Hypothalamus (tissue), 51 donors: ENCODE data around the gene GALNT2.

Experiments used
- DNase-seq, 51 donors: peaks; one replicate each; lab custom pipeline; 2025; lab: John Stamatoyannopoulos, UW

GALNT2 gene

DNA sequence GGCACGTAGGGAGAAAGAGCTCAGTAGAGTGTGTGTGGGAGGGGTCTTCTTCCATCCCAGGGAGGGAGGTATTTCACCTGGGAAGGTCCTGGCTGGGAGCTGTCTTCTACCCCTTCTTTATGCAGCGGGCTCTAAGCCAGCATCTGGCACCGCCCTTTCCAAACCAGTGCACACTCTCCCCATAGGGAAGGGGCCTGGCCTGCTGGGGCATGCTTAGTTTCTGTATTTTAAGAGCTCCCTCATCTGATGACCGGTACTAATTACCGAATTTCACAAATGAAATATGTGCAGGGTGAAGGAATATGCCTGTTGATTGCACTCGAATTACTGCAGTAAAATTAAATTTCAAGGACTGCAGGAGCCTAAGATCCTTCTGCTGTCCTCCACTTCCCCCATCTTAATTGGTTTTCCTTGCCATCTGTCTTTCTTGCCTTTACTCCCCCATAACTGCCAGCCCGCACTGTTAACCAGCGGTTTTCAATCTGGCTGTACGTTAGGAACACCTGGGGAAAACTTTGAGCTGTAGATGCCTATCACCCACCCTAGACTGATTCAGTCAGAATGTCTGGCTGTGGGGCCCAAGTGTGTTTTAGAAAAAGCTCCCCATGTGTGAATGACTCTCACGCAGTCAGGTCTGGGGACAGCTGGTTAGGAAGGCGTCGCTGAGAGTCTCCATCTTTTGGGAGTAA is 20.1 kb downstream of the GALNT2 start:
- DNase-seq, result no peak

DNA sequence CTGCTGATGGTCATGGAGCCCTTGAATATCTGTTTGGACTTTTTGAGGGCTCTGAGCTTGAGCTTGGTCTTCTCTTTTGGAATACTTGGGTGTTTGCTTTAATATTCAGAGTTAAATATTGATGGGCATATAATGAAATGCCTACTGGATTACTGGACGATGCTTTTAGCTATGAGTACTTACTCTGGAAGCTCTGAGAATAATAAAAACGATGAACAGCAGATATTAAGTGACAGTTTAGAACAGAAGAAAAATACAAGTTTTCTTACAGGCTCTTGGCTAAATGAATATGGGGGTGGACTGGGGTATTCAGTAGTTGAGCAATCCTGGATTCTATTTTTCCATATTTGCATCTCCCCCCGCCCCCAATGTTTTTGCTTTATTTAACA is 20.7 kb downstream of the GALNT2 start:
- no peak for DNase-seq

DNA sequence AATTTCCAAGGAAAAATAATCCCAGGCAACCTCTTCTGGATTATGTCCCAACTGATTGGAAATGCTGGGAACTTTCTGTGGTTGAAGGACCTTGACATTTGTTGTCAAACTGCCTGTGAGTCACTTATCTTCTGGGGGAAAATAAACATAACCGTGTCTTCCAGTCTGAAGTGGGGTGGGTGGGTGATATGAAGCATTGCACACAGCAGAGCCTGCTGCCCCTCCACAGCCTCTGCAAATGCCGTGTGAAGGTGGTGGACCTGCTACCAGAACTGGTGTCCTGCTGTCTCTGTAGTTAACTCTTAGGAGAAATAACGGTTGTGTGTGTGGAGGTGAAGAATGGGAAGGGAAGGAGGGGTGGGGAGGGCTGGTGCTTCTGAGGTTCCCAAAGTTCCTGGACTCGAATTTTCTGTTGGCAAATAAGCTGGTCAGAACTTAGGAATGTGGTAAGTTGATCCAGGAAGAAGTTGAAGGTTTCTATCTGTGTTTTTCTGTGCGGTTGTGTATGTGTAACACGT is 23.2 kb downstream of the GALNT2 start:
- DNase-seq, result no peak

DNA sequence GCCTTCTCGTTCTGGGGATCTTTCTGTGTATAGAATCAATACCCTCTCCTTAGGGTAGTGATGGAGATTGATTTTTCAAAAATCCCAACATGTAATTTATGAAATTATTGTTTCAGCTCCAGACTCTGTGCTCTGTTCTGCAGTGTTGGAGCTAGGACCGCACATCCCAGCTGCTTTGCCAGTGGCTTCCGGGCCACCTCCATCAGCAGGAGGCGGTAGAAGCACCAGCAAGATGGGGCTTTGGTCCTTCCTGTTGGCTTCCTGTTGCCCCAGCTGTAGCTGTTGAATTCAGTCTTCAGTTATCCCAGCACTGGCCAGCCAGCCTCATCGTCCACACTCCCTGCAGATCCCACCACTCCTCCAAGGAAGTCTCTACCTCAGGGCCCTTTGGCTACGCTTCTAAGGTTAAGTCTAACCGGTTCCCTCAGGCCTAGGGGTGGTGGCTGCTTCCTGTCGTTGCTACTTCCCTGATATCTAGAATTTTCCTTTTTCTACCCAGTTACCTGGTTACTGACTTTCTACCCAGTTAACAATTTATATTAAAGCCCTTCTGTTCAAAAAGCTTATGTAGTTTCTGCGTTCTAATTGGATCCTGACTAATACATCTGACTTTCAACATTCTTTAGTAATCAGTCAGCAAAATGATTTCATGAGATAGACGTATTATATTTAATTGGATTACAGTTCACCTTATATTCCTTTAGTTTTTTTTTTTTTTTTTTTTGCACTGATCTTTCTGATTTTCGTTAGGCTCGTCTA is 24.6 kb downstream of the GALNT2 start:
- DNase-seq, result no peak

GRCh38 chr1:230094746-230095145 is 27.7 kb downstream of the GALNT2 start:
- no peak for DNase-seq

GRCh38 chr1:230095938-230096337 is 28.9 kb downstream of the GALNT2 start:
- no peak for DNase-seq

GRCh38 chr1:230097370-230097769 is 30.3 kb downstream of the GALNT2 start:
- DNase-seq, result no peak

DNA sequence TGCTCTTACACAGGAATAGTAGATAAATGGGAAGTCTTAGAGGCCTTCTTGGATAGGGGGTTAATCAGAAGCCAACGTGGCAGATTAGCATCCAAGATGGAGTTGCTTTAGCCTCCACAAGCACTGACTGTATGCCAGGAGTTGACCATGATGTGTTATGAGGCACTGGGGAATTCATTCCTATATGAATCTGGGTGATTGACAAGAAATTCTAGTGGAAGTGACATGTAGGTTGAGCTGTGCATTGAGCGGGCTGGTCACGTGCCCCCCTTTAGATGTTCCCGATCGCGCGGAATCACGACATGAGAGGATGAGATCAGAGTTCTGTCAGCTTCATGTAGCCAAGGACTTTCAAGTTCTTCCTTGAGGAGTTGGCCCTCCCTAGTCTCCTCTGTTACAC is 31.7 kb downstream of the GALNT2 start:
- DNase-seq, result no peak

DNA sequence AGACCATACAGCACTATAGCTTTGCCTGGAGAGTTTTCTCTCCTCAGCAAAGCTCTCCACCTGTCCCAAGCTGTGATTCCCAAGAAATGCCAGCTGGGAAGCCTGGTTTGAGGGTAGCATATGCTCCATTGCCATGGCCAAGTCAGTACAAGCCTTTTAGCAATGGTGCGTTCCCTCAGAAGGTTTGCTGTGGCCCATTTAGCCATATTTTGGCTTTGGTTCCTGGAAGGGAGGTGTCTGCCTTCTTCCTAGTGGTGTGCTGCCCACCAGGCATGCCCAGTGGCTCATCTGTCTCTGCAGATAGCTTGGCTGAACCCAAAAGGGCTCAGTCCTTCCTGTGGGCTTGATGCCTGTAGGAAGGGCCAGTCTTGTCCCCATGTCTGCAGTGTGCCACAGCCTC is 32.4 kb downstream of the GALNT2 start:
- no peak for DNase-seq

DNA sequence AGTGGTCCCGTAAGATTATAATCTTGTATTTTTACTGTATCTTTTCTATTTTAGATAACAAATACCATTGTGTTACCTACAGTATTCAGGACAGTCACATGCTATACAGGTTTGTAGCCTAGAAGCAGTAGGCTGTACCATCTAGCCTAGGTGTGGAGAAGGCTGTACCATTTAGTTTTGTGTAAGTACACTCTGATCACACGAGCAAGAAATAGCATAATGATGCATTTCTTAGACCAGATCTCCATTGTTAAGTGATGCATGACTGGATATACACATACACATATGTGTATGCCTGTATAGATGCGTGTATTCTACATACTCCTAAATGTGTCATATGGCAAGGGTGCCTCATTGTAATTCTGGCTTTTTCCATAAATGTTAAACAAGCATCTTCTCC is 33.9 kb downstream of the GALNT2 start:
- DNase-seq, result no peak

- no peak for DNase-seq
Observed at GRCh38 chr1:230101556-230101955, 34.5 kb downstream of the GALNT2 start.

DNA sequence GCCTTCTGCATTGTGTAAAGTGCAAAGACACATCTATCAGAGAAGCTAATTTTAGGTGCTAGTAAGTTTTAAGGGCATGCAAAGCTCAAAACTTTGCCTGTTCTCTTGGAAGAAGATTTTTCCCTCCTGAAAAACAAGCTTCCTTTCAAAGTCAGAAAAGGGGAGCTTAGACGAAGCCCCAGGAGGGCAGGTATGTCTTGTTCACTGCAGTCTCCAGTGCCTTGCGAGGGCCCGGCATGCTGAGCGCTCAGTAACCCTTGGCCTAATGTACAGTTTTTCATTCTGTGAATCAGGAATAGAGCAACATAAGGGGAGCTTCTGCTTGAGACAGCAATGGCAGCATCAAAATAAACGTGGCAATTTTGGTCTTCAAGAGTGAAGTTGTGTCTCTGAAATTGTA is 35.0 kb downstream of the GALNT2 start:
- no peak for DNase-seq

DNA sequence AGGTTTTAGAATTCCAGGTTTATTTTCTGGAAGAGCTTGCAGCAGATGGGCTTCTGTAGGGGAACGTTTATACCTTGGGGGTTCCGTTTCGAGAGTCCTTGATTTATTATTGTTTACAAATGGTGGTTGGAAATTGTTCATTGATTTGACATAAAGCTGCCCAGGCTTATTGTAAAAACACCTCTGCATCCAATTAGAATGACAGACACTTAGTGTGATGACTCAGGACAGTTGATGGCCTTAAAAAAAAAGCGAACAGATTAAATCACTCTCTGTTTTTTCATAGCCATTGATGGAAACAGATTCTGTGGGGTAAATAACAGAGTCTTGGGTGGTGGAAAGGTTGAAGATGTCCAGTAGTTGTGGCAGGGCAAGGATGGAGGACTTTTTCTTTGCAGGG is 35.4 kb downstream of the GALNT2 start:
- DNase-seq, result no peak

GRCh38 chr1:230103306-230104173 is 36.5 kb downstream of the GALNT2 start:
- DNase-seq, result no peak

DNA sequence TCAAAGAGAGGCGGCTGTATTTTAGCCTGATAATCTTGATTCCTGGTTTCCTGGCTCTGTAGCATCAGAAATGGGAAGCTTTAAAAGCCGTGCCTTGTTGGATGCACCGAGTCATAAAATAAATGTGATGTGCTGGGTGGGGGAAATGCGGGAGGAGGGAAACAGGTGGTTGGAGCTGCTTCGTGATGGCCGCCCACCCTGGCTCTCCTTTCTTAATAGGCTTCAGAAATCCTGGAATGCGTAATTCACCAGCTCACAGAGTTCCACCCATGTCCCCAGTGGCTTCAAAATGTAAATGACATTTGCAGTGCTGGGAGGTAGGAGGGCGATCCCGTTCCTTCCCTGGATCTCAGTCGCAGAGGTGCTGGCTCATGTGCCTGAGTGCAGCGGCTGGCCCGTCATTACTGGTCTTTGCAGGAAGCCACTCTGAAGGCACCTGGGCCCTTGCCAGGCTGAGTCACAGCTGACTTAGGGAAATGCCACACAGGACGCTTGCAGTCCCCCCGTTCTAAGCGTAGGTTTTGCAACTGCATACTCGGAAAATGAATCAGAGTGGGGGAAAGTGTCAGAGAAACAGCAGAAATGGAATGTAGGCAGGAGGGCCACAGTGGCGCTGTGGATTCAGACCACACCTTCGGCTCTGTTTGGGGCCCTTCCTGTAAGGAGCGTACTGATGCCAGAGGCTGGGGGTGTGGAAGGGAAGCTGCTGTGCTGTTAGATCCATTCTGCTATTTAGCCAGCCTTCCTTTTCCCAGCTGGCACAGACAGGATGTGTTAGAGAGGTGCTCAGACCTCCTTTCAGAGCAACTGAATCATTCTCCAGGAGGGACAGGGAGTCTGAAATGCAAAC is 37.6 kb downstream of the GALNT2 start:
- peak in 49 of 51 donors; percentile 13 to 93 (median 66) for DNase-seq

DNA sequence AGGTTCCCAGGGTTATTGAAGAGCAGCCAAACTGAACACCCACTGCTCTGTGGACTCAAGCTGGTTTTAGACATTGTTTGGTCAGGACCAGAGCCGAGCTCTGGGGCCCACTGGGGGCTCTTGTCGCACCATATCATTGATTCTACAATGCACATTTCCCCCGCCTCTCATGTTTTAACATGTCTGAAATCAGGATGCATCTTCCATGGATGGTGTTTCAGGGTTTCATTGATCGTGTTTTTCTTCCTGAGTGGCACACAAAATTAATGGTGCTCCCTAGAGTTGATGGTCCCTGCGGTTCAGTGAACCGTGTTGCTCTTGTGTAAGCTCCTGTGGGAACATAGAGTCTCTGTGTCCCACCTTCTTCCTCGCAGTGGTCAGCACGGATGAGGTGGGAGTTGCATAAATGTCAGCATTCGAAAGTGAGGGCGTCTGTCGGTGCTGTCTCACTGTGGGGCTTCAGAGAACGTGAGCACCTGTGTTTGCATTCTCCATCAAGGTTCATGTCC is 38.3 kb downstream of the GALNT2 start:
- DNase-seq, result no peak

- no peak for DNase-seq
Observed at GRCh38 chr1:230105754-230106625, 39.0 kb downstream of the GALNT2 start.

- DNase-seq, result peak in 5 of 51 donors; percentile 8 to 40 (median 25)
Observed at GRCh38 chr1:230107941-230108340, 40.9 kb downstream of the GALNT2 start.

GRCh38 chr1:230108580-230108979 is 41.5 kb downstream of the GALNT2 start:
- no peak for DNase-seq
